Measurements from ENCODE around the gene SMIM43. TPM values are rescaled to one million over a fixed set of nuclear protein-coding genes. Genes with fewer than 3 reads are reported as not detected.

SMIM43 gene
- total RNA-seq, 1 donor from 2014 or later, result not detected

DNA sequence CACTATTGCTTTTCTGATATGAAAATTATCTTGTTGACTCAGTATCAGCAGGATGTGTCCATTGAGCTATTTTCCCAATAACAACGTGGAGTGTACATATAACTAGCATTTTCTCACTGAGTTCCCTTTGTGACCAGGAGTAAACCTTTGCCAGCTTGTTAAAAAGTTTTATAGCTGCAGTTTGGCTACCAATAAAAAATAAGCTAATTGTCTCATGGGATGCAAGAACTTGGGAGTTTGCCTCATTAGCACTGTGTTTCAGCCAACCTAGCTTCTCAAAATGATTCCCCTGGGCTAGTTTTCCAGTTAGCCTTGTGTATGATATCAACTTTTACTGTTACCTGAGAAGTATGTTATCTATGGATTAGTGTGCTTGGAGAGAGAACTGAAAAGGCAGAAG, 43.3 kb downstream of the SMIM43 start:
- Mint-ChIP-seq H3K36me3 (ENCODE audit: low read depth) (no peaks in the 10 kb centered on the region), H3K27me3 (ENCODE audit: low read depth) (peaks cover 15% of the 10 kb centered on the region), H3K4me3 (ENCODE audit: low read depth) (no peak overlapping the region), H3K4me1 (ENCODE audit: low read depth) (peaks cover 5% of the 10 kb centered on the region), H3K9me3 (no peaks in the 10 kb centered on the region), H3K27ac (no peak overlapping the region)
- no peak for DNase-seq (ENCODE audit: low spot score)
- intact Hi-C loops (cut with micrococcal nuclease), result no loop called here

DNA sequence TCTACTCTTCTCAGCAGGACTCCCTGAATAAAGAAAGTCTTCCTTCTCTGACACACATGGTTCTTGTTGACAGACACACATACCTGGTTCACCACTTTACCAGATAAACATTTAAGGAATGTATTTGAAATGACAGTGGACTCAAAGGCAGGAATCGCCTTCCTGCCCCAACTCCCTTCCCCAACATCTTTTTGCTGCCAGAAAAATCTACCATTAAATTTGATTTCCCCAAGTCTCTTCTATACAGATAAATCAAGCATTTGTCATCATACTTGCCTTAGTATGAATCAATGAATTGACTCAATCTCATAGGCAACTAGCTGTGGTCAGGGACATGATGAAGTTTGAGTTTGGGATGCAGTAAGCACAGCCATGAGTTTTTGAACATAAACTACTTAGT, 44.9 kb downstream of the SMIM43 start:
- Mint-ChIP-seq H3K4me1 (ENCODE audit: low read depth) (no peaks in the 10 kb centered on the region), H3K36me3 (ENCODE audit: low read depth) (no peaks in the 10 kb centered on the region), H3K4me3 (ENCODE audit: low read depth) (no peak overlapping the region), H3K9me3 (no peaks in the 10 kb centered on the region), H3K27me3 (ENCODE audit: low read depth) (peaks cover 29% of the 10 kb centered on the region), H3K27ac (no peak overlapping the region)
- intact Hi-C loops (cut with micrococcal nuclease), result no loop called here
- DNase-seq (ENCODE audit: low spot score), result no peak

DNA sequence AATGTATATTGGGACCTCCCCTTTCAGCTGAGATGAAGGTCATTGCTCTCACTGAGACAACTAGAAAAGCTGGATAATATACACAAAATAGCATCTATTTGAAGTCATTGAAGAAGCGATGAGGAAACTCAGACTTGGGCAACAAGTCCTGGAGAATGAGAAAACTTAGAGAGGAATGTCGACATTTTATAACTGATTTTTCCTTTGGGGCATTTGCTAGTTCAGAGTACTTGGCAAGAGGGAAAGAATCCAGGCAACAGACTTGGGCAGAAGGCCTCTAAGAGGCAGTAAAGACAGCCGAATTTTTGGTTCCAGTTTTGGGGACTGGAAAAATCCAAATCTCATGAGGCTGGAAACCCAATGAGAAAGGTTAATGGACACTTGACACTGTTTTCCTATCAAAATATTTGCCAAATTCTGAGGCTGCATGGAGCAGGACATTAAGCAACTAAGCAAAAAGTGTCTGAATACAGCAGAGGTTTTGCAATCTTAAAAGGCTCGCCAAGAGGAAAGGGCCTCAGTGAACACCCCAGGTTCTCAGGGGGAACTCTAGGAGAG, 47.2 kb downstream of the SMIM43 start:
- DNase-seq (ENCODE audit: low spot score), result no peak
- H3K9me3 Mint-ChIP-seq, result no peaks in the 10 kb centered on the region
- intact Hi-C loops (cut with micrococcal nuclease), result no loop called here
- no peaks in the 10 kb centered on the region for H3K36me3 Mint-ChIP-seq (ENCODE audit: low read depth)
- peaks cover 46% of the 10 kb centered on the region for H3K27me3 Mint-ChIP-seq (ENCODE audit: low read depth)
- H3K27ac Mint-ChIP-seq, result no peak overlapping the region
- H3K4me1 Mint-ChIP-seq (ENCODE audit: low read depth), result no peaks in the 10 kb centered on the region
- no peak overlapping the region for H3K4me3 Mint-ChIP-seq (ENCODE audit: low read depth)

DNA sequence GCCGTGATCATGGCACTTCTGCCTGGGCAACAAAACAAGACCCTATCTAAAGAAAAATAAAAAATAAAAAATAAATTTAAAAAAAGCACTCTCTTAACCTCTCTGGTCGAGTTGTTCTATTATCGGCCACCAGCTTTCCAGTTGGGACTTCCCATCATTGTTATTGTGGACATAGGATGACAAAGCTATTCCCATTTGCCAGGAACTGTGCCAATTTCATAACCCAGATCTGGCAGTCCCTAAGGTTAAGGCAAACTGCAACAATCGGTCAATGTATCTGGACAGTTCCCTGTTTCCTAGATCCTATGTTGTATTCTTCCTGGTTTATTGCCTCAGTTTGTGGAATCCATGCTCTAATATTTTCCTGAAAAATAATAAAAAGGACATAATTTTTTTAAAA, 50.4 kb downstream of the SMIM43 start:
- DNase-seq (ENCODE audit: low spot score), result no peak
- intact Hi-C loops (cut with micrococcal nuclease), result no loop called here
- Mint-ChIP-seq H3K9me3 (no peaks in the 10 kb centered on the region), H3K36me3 (ENCODE audit: low read depth) (no peaks in the 10 kb centered on the region), H3K4me1 (ENCODE audit: low read depth) (peaks cover 20% of the 10 kb centered on the region), H3K4me3 (ENCODE audit: low read depth) (no peak overlapping the region), H3K27me3 (ENCODE audit: low read depth) (peaks cover 59% of the 10 kb centered on the region), H3K27ac (no peak overlapping the region)

DNA sequence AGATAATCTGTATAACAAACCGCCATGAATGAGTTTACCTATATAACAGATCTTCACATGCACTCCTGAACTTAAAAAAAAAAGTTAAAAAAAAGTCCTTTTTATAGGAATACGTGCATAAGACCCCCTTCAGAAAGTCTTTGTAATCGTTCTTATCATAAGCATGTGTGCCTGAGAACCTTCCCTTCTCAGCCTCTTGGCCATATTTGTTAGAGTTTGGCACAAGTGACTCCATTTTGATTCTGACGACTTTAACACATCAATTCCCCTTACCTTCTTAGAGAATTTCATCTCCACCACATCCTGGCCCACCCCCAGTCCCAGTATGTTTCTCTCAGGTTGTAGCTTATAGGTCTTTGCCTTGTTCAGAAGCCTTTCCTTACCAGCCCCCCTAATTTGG, 52.2 kb downstream of the SMIM43 start:
- intact Hi-C loops (cut with micrococcal nuclease), result no loop called here
- no peaks in the 10 kb centered on the region for H3K36me3 Mint-ChIP-seq (ENCODE audit: low read depth)
- H3K27ac Mint-ChIP-seq, result no peak overlapping the region
- H3K27me3 Mint-ChIP-seq (ENCODE audit: low read depth), result peaks cover 59% of the 10 kb centered on the region
- H3K4me3 Mint-ChIP-seq (ENCODE audit: low read depth), result no peak overlapping the region
- no peaks in the 10 kb centered on the region for H3K9me3 Mint-ChIP-seq
- peaks cover 36% of the 10 kb centered on the region for H3K4me1 Mint-ChIP-seq (ENCODE audit: low read depth)
- DNase-seq (ENCODE audit: low spot score), result no peak

DNA sequence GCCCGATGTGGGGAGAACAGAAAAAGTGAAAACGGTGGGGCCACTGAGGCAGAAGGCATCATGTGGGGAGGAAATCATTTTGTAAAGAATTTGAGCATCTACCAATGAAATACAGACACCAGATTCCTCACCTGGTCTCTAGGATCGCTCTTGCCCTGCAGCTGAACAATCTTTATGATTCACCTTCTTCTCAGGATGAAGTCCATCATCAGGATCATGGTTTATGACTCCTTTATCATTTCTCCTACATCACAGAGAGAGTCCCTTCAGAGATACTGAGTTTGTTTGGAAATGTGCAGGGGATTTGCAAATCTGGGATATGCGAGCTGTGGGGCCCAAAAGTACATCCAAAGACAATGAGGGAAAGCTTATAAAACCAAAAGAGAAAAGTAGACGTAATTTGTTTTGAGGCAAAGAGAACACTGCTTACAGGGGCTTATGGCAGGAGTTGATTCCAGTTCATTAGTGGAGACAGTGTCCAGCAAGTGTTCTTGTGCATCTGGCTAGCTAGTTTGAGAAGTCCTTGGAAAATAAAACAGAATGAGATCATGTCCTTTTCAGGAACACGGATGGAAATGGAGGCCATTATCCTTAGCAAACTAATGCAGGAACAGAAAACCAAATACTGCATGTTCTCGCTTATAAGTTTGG, 52.8 kb downstream of the SMIM43 start:
- intact Hi-C loops (cut with micrococcal nuclease), result no loop called here
- peaks cover 56% of the 10 kb centered on the region for H3K27me3 Mint-ChIP-seq (ENCODE audit: low read depth)

GRCh38 chr4:121711263-121712000, 53.5 kb downstream of the SMIM43 start:
- H3K27me3 Mint-ChIP-seq (ENCODE audit: low read depth), result peaks cover 50% of the 10 kb centered on the region
- no peaks in the 10 kb centered on the region for H3K9me3 Mint-ChIP-seq
- DNase-seq (ENCODE audit: low spot score), result no peak
- no peaks in the 10 kb centered on the region for H3K36me3 Mint-ChIP-seq (ENCODE audit: low read depth)
- intact Hi-C loops (cut with micrococcal nuclease), result loop anchor here (2.0 kb wide), 2 partner anchors 15 to 671 kb away; partner anchors contain the start of gene ANXA5
- H3K4me1 Mint-ChIP-seq (ENCODE audit: low read depth), result peaks cover 49% of the 10 kb centered on the region
- no peak overlapping the region for H3K4me3 Mint-ChIP-seq (ENCODE audit: low read depth)
- H3K27ac Mint-ChIP-seq, result no peak overlapping the region

More for the DNA sequence above, 52.8 kb downstream of the SMIM43 start:
- Mint-ChIP-seq H3K36me3 (ENCODE audit: low read depth) (no peaks in the 10 kb centered on the region), H3K9me3 (no peaks in the 10 kb centered on the region), H3K4me1 (ENCODE audit: low read depth) (peaks cover 42% of the 10 kb centered on the region), H3K4me3 (ENCODE audit: low read depth) (no peak overlapping the region), H3K27ac (no peak overlapping the region)
- DNase-seq (ENCODE audit: low spot score), result no peak

DNA sequence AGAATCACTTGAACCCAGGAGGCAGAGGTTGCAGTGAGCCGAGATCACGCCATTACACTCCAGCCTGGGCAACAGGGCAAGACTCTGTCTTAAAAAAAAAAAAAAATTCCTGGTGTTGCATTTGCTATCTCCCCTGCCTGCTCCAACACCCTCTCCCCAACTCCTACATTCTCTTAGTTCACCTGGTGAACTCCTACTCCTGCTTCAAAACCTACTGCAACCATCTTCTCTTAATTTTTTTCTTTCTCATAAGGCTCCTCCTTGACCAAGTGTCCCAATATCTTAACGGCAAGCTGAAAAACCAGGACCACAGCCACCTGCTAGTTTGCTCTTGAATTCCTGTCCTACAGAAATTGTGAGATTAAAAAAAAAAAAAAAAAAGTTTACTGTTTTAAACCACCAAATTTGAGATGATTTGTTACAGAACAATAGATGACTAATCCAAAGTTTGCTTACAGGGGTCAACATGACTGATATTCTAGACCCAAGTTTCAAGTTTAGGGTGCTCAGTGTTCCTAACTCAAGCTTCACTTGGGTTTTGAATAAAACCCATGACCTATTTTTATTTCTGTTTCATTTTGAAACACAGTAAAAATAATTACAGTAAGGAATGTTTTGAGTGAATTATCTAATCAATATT, 55.1 kb downstream of the SMIM43 start:
- Mint-ChIP-seq H3K27ac (no peak overlapping the region), H3K36me3 (ENCODE audit: low read depth) (no peaks in the 10 kb centered on the region), H3K9me3 (no peaks in the 10 kb centered on the region), H3K4me3 (ENCODE audit: low read depth) (no peak overlapping the region), H3K4me1 (ENCODE audit: low read depth) (peaks cover 51% of the 10 kb centered on the region), H3K27me3 (ENCODE audit: low read depth) (peaks cover 36% of the 10 kb centered on the region)
- intact Hi-C loops (cut with micrococcal nuclease), result loop anchor here (2.0 to 5.0 kb wide), 3 partner anchors 13 to 669 kb away; partner anchors contain the start of gene ANXA5
- DNase-seq (ENCODE audit: low spot score), result no peak

Other genes starting within 250 kb of the SMIM43 start
- gene ANXA5, start 68.2 kb downstream of the SMIM43 start, total RNA-seq, result 105 and 107 TPM in 2 replicates
- 62.1 and 65.9 TPM in 2 replicates for gene EXOSC9, start 36.2 kb upstream of the SMIM43 start, total RNA-seq
- gene CCNA2, start 58.7 kb upstream of the SMIM43 start, total RNA-seq, result 74.7 and 75.1 TPM in 2 replicates
- 17.5 and 18.5 TPM in 2 replicates for gene BBS7, start 105.3 kb upstream of the SMIM43 start, total RNA-seq
- gene TRPC3, start 186.9 kb upstream of the SMIM43 start, total RNA-seq, result 0.64 and 0.67 TPM in 2 replicates